HepG2 (cell line): ENCODE data around the gene PIGW. TPM values are rescaled to one million over a fixed set of nuclear protein-coding genes. Genes with fewer than 3 reads are reported as not detected.

ENCODE experiments used
- HOXD1 ChIP-seq: sonication (generic); formaldehyde crosslinking; IDR thresholded peaks from 2 replicates; pipeline ENCODE4 v1.5.0; 2020; ENCODE audit warnings: missing genetic modification reagents
- KAT7 ChIP-seq: IDR thresholded peaks from 2 replicates; pipeline ENCODE4 v1.6.1; 2018; ENCODE audit warnings: borderline replicate concordance, missing compliant biosample characterization
- KDM1A ChIP-seq: IDR thresholded peaks from 2 replicates; pipeline ENCODE4 v1.6.1; 2016; ENCODE audit warnings: missing compliant biosample characterization
- KDM2A ChIP-seq: sonication (generic); formaldehyde crosslinking; IDR thresholded peaks from 2 replicates; pipeline ENCODE4 v1.4.0; 2020; ENCODE audit warnings: low read depth, missing genetic modification reagents, borderline replicate concordance
- KLF16 ChIP-seq, 2 experiments: sonication (generic) in 1 of 2; formaldehyde crosslinking in 1 of 2; IDR thresholded peaks; 2 replicates each; pipeline versions ENCODE4 v1.6.1 to v1.8.0; 2016 to 2023; ENCODE audit warnings: missing genetic modification reagents in 2 of 2, missing compliant biosample characterization in 1 of 2
- PHF20 ChIP-seq: sonication (generic); formaldehyde crosslinking; IDR thresholded peaks from 2 replicates; pipeline ENCODE4 v1.5.0; 2020; ENCODE audit warnings: mild to moderate bottlenecking, missing genetic modification reagents
- RFXANK ChIP-seq: IDR thresholded peaks from 2 replicates; pipeline ENCODE4 v1.6.1; 2016
- THRA ChIP-seq: sonication (generic); formaldehyde crosslinking; IDR thresholded peaks from 2 replicates; pipeline ENCODE4 v1.4.0; 2020; ENCODE audit warnings: missing genetic modification reagents, borderline replicate concordance
- ZBTB46 ChIP-seq: sonication (generic); formaldehyde crosslinking; IDR thresholded peaks from 2 replicates; pipeline ENCODE4 v1.4.0; 2020; ENCODE audit warnings: mild to moderate bottlenecking, missing genetic modification reagents, borderline replicate concordance
- ZNF331 ChIP-seq: sonication (generic); formaldehyde crosslinking; IDR thresholded peaks from 2 replicates; pipeline ENCODE4 v1.4.0; 2020; ENCODE audit warnings: missing genetic modification reagents
- ZNF333 ChIP-seq: sonication (generic); formaldehyde crosslinking; IDR thresholded peaks from 2 replicates; pipeline ENCODE4 v1.4.0; 2020; ENCODE audit warnings: mild to moderate bottlenecking, missing genetic modification reagents, borderline replicate concordance
- ZNF432 ChIP-seq: sonication (generic); formaldehyde crosslinking; IDR thresholded peaks from 2 replicates; pipeline ENCODE4 v1.5.0; 2020; ENCODE audit warnings: missing genetic modification reagents, mild to moderate bottlenecking, borderline replicate concordance
- ZNF646 ChIP-seq: sonication (generic); formaldehyde crosslinking; IDR thresholded peaks from 2 replicates; pipeline ENCODE4 v1.9.0; 2021; ENCODE audit warnings: mild to moderate bottlenecking, missing genetic modification reagents
- ZNF737 ChIP-seq: sonication (generic); formaldehyde crosslinking; IDR thresholded peaks from 2 replicates; pipeline ENCODE4 v1.5.0; 2020; ENCODE audit warnings: missing genetic modification reagents, mild to moderate bottlenecking, borderline replicate concordance
- ZNF761 ChIP-seq: sonication (generic); formaldehyde crosslinking; conservative IDR thresholded peaks from 2 replicates; pipeline ENCODE4 v1.4.0; 2020; ENCODE audit warnings: mild to moderate bottlenecking, missing genetic modification reagents
- ZNF816 ChIP-seq: sonication (generic); formaldehyde crosslinking; IDR thresholded peaks from 2 replicates; pipeline ENCODE4 v1.8.0; 2022; ENCODE audit warnings: missing genetic modification reagents, mild to moderate bottlenecking, borderline replicate concordance
- polyA plus RNA-seq, 8 experiments: library from polyadenylated mRNA; depleted of rRNA in 3 of 8; stranded (reverse) in 7 of 8; unstranded in 1 of 8; fragments of >200 nt; fragmentation: Illumina TruSeq in 4 of 8; extraction: Trizol in 4 of 8; gene quantifications; 2 replicates each; pipeline versions ENCODE4 v1.2.1 to v1.2.3, GENCODE V29; 2011 to 2016; ENCODE audit warnings: low read depth in 4 of 8, missing spikeins in 1 of 8, mixed read lengths in 1 of 8; ENCODE audit not compliant: insufficient read depth in 1 of 8
- total RNA-seq, 5 experiments: library from RNA; depleted of rRNA; stranded (reverse); fragments of >200 nt; fragmentation: Illumina TruSeq; extraction: Trizol; gene quantifications; 2 replicates each; pipeline ENCODE4 v1.2.3, GENCODE V29; 2016; ENCODE audit warnings: low read depth in 1 of 5
- TF ChIP-seq, protein P1 (sequence below): sonication (generic); formaldehyde crosslinking; IDR thresholded peaks from 2 replicates; pipeline ENCODE4 v1.4.0; 2020; ENCODE audit warnings: missing genetic modification reagents, borderline replicate concordance

The PIGW gene
- total and polyA plus RNA-seq, 2 of the 13 experiments (the other 11 are each of a cell fraction or from before 2014, with no cell fraction given): 9.0 to 24.0 TPM

DNA sequence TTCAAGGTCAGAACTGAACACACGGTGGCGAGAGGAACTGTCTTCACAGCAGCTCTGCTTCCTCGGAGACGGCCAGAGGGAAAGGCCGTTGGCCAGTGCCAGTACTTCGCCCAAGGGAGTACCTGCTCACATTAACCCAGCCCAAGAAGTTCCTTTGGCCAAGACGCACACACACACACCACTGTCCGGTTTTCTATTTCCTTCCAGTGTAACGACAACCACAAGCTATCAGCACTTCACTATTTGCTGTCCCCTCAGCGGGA is 9.2 kb downstream of the PIGW start (continued):
- TF ChIP-seq ZNF737 (CRISPR knock-in tag): 0 out of 2 replicates have a peak, but pooled peaks have one; percentile 10
- no peak for TF ChIP-seq PHF20 (CRISPR knock-in tag)
- TF ChIP-seq ZNF646 (CRISPR knock-in tag): 0 out of 2 replicates have a peak, but pooled peaks have one; percentile 58
- 0 out of 2 replicates have a peak, but pooled peaks have one; percentile 3 for TF ChIP-seq HOXD1 (CRISPR knock-in tag)
- no peak for TF ChIP-seq ZNF432
- TF ChIP-seq ZNF761 (CRISPR knock-in tag): no peak
- no peak for TF ChIP-seq ZBTB46 (CRISPR knock-in tag)
- TF ChIP-seq ZNF331 (CRISPR knock-in tag): no peak
- TF ChIP-seq KDM1A: no peak
- TF ChIP-seq, protein P1, sequence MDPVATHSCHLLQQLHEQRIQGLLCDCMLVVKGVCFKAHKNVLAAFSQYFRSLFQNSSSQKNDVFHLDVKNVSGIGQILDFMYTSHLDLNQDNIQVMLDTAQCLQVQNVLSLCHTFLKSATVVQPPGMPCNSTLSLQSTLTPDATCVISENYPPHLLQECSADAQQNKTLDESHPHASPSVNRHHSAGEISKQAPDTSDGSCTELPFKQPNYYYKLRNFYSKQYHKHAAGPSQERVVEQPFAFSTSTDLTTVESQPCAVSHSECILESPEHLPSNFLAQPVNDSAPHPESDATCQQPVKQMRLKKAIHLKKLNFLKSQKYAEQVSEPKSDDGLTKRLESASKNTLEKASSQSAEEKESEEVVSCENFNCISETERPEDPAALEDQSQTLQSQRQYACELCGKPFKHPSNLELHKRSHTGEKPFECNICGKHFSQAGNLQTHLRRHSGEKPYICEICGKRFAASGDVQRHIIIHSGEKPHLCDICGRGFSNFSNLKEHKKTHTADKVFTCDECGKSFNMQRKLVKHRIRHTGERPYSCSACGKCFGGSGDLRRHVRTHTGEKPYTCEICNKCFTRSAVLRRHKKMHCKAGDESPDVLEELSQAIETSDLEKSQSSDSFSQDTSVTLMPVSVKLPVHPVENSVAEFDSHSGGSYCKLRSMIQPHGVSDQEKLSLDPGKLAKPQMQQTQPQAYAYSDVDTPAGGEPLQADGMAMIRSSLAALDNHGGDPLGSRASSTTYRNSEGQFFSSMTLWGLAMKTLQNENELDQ (CRISPR knock-in tag): no peak
- TF ChIP-seq KDM2A: peak; percentile 17; the same call in 1 of the 2 replicates
- TF ChIP-seq THRA (CRISPR knock-in tag): peak; percentile 3; the same call in 1 of the 2 replicates
- 0 out of 2 replicates have a peak, but pooled peaks have one; percentile 10 for TF ChIP-seq KAT7 (CRISPR knock-in tag)
- TF ChIP-seq RFXANK: no peak
- 0 out of 2 replicates have a peak, but pooled peaks have one; percentile 11 for TF ChIP-seq ZNF333
- TF ChIP-seq KLF16 (CRISPR knock-in tag; IDR thresholded peaks at IDR 0.05): no peak
- TF ChIP-seq ZNF816 (CRISPR knock-in tag): 0 out of 2 replicates have a peak, but pooled peaks have one; percentile 57
- TF ChIP-seq, all 625 proteins: peak for 11
